CD4-positive, alpha-beta T cell treated with Interleukin-4 for 1 hour (primary cell): Measurements from ENCODE around the gene ALPL.
"Not testable (repeated sequence)": the region's sequence is repeated elsewhere in the genome, so short reads cannot be mapped to it uniquely, and the experiment has no call there.

Experiments used
- DNase-seq, 2 donors: peaks; one replicate each; pipeline ENCODE4 v3.0.0-alpha.2; 2020 to 2022

ALPL gene

DNA sequence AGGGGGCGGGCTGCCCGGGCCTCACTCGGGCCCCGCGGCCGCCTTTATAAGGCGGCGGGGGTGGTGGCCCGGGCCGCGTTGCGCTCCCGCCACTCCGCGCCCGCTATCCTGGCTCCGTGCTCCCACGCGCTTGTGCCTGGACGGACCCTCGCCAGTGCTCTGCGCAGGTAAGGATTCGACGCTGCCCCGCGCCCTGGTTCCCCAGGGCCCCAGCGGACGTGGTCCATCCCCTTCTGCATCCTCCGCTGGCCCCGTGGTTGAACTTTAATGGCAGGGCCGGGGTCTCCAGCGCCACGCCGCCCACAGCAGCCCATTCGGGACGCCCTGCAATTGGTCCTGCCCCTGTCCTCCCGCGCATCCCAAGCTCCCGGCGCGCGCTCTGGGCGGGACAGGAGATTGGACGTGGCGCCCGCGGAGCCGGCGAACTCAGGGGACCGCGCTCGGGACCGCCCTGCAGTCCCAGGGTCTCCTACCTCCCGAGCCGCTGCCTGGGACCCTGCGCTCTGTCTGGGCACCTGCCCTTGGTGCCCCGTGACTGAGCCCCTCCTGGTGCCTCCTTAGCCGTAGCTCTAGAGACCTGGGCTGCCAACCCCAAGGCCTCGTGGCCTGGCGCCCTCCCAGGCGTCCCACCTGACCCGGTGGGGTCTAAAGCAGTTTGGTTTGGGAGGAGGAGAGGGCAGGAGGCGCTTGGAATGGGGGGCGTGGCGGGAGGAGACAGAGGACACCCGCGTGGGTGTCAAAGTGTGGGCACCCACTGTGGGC lies at the start of gene ALPL:
Gene ALPL, plus strand, starts transcription at position 73 of the 762 bp plus-strand sequence. CDS start 44,659 bp downstream, outside the sequence.
- DNase-seq: no peak

DNA sequence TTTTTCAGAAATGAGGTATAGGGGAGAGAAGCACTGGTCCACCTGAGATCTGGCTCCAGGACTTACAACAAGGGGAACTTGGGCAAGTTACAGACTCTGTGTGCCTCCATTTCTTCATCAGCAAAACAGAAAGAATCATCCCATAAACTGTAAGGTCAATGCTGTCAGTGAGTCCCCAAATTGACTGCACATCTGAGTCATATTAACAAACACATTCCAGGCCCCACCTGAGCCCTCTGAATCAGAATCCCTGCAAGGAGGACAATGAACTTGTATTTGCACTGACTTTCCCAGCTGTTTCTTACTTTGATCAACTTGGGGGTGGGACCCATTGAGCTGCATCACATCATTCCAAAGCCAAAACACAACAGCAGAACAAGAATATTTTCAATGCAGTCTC lies 44.1 kb upstream of the ALPL start:
- not testable (repeated sequence) for DNase-seq

DNA sequence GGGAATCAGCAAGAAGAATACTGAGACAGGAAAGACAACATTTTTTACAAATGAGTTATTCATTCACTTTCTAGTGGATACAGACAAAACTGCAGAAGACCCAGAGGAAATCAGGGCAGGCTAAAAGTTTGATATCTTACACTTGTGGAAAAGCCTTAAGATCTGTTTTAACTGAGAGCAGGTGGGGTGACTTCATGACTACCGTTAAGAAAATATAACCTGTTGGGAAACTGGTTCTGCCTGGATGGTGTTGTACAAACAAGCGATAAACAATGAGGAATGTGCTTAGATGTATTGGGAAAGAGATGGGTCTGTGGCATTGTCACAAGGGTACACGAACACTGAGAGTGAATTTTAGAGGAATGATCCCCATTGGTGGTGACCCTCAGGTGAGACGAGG lies 41.3 kb upstream of the ALPL start:
- DNase-seq: not testable (repeated sequence)

DNA sequence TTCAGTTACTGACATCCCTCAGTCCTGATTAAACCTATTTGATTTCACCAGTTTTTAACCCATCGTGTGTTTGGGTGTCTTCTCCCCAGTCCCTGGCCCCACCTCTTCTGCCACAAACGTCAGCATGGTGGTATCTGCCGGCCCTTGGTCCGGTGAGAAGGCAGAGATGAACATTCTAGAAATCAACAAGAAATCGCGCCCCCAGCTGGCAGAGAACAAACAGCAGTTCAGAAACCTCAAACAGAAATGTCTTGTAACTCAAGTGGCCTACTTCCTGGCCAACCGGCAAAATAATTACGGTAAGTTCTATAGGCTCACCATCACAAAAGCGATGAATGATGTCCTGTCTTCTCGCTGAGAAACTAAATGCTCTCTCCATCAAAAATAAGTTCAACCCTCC lies 40.6 kb upstream of the ALPL start:
- peak in 1 of 2 donors; percentile 8 for DNase-seq

DNA sequence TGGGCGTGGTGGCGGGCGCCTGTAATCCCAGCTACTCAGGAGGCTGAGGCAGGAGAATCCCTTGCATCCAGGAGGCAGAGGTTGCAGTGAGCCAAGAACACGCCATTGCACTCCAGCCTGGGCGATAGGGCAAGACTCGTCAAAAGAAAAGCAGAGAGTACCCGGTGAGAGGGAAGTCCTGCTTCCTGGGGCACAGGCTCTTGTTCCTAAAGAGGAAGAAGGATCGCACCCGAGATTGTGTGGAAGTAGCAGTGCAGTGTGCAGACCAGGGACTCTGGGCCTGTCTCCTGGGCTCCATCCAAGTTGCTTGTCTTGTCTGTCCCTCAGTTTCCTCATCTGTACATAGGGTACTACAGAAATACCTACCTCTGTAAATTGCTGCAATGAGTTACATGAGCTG lies 39.6 kb upstream of the ALPL start:
- DNase-seq: no peak

DNA sequence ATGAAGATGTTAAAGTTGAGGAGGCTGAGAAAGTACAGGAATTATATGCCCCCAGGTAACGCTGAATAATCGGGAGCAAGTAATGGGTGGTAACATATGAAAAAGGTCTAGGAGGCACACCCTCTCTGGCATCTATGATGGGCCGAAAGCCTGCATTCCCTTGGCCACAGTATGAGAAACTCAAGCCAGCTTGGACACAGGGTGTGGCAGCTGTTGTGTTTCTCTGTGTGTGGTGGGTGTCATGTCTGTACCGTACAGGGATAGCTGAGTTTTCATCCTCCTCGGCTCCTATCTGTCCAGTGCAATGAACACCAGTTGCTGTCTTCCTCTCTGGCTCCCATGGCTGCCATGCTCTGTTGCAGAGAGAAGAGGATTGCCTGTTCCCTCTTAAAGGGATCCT lies 36.4 kb upstream of the ALPL start:
- no peak for DNase-seq

DNA sequence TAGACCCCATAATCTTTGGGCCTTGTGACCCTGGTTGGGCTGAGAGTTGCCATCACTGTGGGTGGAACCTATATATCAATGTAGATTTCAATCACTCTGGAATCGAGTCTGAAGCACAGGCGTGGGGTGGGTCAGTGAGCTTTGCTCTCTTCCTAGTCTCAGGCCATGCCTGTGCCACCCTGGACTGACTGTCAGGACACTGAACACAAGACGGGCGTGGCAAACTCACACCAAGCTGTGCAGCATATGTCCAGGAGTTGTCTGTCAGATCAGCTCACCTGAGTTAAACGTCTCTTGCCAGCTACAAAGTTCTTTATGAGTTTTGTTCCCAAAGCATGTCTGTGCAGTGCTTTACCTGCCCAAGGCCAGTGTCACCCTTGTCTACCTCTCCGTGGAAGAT lies 30.9 kb upstream of the ALPL start:
- no peak for DNase-seq

DNA sequence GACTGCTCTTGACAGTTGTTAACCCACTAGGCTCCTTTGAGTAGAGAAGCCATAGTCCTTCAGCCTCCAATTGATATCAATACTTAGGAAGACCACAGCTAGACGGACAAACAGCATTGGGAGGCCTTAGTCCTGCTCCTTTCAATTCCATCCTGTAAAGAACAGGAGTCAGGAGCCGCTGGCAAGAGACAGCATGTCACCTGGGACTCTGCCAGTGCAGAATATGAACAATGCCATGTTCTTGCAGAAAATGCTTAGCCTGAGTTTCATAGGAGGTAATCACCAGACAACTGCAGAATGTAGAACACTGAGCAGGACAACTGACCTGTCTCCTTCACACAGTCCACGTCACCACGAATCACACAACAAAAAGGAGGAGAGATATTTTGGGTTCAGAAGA lies 25.3 kb upstream of the ALPL start:
- DNase-seq: not testable (repeated sequence)

DNA sequence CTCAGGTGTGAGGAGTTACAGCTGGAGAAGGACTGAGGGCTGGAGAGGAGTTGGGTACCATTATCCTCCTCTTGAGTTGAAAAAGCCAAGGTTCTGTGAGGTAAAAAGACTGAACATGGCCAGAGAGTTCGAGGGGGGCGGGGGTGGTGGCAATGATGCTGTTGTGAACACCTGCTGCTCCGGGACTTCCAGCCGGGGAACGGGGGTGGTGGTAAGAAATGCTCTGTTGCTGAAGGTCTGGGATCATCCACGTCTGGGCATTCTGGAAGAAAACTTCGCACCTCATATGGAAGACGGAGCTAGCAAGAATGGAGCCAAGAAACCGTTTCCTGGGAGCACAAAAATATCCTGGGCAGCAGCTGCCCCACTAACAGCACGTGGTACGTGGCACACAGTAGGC lies 20.1 kb upstream of the ALPL start:
- no peak for DNase-seq

DNA sequence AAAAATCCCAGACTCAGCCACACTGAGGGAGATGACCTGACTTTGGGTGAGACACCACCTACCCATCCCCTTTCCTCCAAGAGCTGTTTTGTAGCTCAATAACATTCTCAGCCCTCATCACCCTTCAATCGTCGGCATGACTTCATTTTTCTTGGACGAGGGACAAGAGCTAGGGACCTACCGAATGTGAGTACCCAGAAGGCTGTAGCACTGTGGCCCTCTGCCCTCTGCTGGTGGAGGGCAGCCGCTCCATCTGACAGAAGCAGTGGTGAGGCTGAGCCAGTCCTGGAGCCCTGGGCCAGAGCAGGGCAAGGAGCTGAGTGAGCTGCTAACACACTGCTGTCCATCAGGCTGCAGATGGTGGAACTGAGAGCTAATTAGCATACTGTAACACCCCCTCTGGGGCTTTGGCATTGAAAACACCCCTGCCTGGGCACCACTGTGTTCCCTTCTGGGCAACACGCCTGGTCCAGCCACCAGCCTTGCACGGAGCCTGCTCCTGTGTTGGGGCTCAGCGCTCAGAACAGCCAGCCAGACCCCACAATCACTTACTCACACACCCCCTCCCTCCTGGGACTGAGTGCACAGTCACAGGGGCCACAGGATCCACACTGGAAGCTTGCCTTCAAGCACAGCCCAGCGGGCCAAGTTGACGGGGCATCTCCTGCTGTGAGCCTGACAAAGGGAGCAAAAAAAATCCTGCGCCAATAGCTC lies 18.3 kb upstream of the ALPL start:
- DNase-seq: peak in 1 of 2 donors; percentile 8

DNA sequence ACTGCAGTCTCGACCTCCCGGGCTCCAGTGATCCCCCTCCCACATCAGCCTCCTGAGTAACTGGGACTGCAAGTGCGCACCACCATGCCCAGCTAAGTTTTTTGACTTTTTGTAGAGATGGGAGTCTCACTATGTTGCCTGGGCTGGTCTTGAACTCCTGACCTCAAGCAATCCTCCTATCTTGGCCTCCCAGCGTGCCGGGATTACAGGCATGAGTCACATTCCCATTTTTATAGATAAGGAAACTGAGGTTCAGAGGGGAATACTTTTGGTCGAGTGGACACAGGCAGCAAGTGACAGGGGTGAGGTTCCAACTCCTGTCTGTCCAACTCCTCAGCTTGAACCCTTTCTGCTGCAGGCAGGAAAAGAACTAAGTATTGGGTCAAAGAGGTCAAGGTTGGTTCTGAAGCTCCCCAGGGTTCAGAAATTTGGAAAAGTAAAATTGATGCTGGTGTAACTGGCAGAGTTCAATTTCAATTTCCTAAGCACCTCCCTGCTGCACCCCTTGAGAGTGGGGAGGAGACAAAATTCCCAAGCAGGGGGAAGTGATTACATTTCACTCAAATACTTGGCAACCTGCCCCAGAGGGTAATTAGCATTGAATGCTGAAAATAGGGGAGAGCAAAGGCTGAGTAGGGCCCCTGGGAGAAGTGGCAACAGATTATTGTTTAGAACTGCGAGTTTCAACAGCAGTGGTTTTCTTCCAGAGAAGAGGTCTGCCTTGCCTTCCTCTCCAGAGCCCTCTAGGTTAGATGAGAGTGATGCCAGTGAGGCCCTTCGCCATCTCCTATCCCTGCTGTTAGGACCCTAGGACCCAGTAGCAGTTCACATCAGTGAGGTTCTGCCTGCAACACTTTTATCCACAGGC lies 17.5 kb upstream of the ALPL start:
- no peak for DNase-seq

DNA sequence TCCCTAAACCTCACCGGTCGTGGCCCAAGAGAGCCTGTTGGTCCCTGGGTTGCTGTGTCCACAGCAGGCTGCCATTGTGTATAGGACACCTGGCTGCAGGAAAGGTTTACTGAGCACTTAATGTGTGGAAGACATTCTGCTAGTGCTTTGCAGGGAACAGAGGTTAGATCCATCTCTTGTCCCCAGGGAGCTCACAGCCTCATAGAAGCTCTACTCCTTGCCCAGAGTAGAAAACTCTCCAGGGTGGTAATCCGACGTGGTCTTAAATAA lies 16.9 kb upstream of the ALPL start:
- DNase-seq: no peak

DNA sequence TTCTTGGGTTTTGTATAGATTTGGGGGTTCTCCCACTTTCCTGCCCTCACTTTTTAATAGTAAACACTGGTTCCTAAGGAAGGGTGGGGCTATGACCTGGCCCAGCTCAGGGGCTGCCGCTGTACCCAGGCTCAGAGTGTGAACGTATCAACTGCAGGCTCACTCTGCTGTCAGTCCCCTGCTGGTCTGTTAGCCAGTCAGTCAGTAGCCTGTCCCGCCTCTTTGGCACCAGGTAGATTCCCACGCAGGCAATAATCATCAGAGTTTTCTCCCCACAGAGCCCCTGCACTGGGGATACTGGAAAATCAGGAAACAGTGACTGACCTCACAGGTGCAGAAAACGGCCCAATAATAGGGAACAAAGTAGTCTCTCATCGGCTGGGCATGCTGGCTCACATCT lies 15.0 kb upstream of the ALPL start:
- DNase-seq: no peak

DNA sequence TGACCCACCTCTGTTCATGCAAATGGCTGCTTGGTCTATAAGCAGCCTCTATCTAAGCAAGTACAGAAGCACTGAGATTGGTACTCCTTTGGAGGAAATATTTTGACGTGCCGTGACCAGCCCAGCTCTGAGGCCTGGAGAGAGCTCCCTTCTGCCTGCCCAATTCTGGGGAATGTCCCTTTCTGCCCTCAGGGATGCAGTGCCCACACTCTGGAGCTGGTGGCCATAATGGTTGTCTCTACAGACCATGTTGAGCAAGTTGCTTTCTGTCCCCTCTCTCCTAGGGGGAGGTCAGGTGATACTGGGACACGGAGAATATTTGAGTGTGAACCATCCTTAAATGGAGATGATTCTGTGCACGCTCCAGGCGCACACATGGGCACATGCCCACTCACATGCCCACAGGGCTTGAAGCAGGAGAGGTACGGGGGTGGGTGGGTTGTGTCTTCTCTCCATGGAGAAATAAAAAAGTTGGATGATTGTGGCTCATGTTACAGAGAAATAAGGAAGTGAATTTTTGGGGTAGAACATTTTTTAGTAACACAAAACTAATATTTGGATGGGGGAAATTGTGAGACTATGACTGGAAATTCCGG lies 13.9 kb upstream of the ALPL start:
- no peak for DNase-seq

DNA sequence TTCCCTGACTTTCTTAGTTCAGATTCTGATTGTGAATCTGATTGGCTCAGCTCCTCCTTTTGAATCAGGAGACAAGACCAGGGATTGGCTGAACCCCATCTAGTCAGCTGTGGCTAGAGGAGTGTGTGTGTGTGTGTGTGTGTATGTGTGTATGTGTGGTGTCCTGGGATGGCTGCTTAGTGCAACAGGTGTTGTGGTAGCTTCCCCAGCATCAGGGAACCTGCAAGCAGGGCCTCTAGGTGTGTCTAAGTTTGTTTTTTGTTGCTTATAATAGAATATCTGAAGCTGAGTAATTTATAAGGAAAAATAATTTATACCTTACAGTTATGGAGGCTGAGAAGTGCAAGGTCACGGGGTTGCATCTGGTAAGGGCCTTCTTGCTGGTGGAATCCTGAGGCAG lies 13.2 kb upstream of the ALPL start:
- no peak for DNase-seq

DNA sequence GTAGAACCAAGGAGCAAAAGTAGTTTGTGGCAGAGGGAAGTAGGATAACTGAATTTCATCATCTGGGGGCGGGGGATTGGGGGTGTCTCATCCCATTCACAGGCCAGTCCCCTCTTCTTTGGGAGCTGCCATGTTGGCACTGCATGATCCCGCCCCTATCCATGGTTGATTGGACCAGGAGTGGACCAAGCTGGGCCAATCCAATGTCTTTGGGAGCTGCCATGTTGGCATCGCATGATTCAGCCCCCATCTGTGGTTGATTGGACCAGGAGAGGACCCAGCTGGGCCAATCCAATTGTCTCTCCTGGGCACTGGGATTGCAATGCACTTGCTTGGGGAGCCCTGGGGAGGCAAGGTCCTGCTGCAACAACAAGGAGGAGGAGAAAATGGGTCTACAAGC lies 12.3 kb upstream of the ALPL start:
- no peak for DNase-seq

DNA sequence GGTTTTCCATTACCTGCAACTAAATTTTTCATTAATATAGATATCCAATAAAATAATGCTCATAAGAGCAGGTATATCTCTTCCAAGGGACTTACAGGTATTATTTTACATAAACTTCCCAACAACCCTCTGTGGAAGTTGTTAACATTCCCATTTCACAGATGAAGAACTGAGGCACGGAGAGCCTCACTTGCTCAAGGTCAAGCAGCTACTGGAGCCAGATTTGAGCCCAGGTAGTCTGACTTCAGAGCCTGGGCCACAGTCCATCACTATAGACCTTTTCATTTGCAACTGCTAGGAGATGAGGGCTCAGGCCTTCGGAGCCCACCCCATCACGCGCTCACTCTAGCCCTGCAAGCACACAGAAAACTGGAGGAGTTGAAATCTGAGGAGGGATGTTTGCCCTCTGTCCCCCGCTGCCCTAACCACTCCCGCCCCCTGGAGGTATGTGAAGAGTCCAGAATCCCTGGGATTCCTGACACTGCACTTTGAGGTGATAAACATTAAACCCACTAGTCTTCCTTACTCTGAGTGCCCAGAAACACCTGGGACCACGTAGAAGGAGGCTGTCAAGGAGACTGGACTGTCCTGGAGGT lies 11.7 kb upstream of the ALPL start:
- no peak for DNase-seq

DNA sequence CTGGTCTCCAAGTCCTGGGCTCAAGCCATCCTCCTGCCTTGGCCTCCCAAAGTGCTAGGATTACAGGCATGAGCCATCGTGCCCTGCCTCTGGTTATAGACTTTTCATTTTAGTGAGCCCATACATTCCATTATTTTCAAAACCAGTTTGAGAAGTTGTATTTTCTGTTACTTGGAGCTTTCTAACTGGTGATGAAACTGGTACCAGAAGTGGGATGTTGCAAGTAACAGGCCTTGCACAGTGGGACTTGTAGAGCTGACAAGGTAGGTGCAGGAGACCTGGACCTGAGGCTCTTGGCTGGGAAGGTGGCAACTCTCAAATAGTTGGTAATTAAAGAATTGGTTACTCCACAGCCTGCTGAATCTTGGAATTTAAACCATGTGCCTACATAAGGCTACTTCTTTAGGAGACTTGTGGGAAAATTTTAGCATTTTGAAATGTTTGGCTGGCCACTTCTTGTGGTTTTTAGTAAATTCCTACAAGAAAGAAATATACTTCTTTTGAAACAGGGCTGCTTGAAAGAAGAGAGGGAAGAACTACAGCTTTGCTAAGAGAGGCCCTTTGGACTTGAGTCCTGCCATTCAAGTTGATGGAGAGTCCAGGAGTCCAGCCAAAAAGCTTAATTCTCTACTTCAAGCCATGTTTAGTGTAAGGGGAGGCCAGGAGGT lies 9.8 kb upstream of the ALPL start:
- no peak for DNase-seq

DNA sequence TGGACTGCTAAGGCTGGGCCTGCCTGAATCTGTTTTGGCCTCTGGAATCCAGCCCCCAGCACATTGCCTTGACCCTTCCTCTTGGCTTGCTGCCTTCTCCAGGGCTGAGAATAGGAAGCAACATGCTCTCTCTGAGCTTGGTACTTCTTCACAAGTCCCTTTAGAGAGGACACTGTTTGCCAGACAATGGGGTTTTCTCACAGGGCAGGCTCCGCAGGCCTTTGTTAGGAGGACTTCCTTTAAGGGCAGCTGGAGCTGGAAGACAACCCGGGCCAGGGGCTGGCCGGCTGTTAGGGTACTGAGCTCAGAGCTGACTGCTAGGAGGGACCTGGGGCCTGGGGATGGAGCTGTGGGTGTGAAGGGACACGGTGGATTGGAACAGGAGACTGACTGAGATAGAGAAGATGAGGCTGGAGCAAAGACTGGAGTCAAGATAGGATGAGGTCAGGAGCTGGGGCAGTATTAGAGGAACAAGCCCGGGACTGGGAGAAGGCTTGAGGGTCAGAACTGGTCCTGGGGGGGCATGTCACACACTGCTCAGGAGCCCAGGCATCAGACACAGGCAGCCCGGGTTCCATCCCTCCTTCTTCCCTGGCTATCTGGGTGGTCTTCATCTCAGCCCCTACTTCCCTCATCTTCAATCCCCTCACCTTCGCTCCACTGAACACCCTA lies 5.4 kb upstream of the ALPL start:
- DNase-seq: no peak

DNA sequence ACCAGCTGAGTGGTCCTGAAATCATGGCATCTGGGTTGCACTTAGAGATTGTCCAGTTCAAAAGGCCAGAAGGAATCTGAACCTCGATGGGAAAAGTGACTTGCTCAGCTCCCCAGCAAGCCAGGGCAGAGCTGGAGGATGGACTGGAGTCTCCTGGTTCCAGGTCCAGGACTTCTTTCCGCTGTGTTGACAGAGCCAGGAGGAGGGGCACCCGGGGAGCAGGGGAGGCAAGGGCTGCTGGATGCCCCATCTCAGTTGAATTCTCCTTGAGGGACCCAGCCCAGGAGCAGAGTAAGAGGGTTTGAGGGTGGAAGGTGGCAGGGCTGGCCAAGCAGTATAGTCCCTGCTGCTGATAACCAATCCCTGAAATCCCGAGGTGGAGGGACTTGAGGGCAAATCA lies 2.4 kb upstream of the ALPL start:
- no peak for DNase-seq

DNA sequence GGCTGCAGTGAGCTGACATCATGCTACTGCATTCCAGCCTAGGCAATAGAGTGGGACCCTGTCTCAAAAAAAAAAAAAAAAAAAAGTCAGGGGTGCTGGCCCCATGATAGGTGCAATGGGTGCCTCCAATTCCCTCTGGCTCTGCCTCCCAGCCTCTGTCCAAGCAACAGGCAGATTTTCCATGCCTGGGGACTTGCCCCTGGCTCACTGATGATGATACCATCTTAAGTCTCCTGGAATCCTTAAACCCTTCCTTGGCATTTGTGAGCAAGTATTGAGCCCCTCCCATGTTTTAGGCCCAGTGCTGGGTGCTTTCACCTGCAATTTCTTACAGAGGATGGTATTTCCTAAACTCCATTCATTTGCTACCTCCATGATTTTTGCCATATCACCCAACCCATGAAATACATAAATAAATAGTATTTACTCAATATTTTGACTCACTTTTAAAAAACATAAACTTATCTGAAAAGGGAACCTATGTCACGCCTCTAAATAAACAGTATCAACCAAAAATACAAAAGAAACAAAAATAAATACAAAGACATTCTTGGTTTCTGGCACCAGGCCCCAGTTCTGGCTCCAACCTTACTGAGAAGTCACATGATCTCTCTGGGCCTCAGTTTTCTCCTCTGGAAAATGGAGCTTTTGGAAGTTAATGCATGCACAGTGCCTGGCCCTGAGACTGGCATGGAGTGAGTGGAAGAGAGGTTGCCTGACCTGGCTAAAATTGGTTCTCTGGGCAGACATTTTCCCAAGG lies 1.5 kb upstream of the ALPL start:
- no peak for DNase-seq
